VCaP (cell line): ENCODE data around the gene CPXM1.
"Not testable (repeated sequence)": the region's sequence is repeated elsewhere in the genome, so short reads cannot be mapped to it uniquely, and the experiment has no call there.

ENCODE experiments used
- H3K27ac ChIP-seq: fragments of 450-650 bp; 2 replicates; pipeline ENCODE4 v1.5.1; 2017
- CTCF ChIP-seq: fragments of 450-650 bp; conservative IDR thresholded peaks from 2 replicates; pipeline ENCODE4 v1.5.1; 2017; ENCODE audit warnings: mild to moderate bottlenecking, moderate library complexity

Gene CPXM1

GRCh38 chr20:2833761-2834160 is 33.3 kb upstream of the CPXM1 start:
- H3K27ac ChIP-seq = no peak overlapping the region

GRCh38 chr20:2831206-2831605 is 30.8 kb upstream of the CPXM1 start:
- H3K27ac ChIP-seq = not testable (repeated sequence)

More at GRCh38 chr20:2833761-2834160, 33.3 kb upstream of the CPXM1 start:
- no peak for TF ChIP-seq CTCF

DNA sequence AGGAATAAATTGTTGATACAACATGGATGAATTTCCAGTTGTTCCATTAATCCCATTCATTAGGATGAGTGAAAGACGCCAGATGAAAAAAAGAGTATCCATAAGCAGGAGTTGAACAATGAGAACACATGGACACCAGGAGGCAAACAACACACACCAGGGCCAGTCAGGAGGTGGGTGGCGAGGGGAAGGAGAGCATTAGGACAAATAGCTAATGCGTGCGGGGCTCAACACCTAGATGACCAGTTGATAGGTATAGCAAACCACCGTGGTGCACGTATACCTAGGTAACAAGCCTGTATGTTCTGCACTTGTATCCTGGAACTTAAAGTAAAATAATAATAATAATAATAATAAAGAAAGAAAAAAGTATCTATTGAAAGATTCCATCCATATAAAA is 28.9 kb upstream of the CPXM1 start:
- TF ChIP-seq CTCF = no peak
- H3K27ac ChIP-seq = no peak overlapping the region

GRCh38 chr20:2826655-2827054 is 26.2 kb upstream of the CPXM1 start:
- TF ChIP-seq CTCF = no peak
- no peak overlapping the region for H3K27ac ChIP-seq

- no peak overlapping the region for H3K27ac ChIP-seq
- no peak for TF ChIP-seq CTCF
These were observed 25.3 kb upstream of the CPXM1 start for GRCh38 chr20:2825761-2826160.

- no peak for TF ChIP-seq CTCF
- no peak overlapping the region for H3K27ac ChIP-seq
These were observed 21.6 kb upstream of the CPXM1 start for GRCh38 chr20:2822073-2822472.

DNA sequence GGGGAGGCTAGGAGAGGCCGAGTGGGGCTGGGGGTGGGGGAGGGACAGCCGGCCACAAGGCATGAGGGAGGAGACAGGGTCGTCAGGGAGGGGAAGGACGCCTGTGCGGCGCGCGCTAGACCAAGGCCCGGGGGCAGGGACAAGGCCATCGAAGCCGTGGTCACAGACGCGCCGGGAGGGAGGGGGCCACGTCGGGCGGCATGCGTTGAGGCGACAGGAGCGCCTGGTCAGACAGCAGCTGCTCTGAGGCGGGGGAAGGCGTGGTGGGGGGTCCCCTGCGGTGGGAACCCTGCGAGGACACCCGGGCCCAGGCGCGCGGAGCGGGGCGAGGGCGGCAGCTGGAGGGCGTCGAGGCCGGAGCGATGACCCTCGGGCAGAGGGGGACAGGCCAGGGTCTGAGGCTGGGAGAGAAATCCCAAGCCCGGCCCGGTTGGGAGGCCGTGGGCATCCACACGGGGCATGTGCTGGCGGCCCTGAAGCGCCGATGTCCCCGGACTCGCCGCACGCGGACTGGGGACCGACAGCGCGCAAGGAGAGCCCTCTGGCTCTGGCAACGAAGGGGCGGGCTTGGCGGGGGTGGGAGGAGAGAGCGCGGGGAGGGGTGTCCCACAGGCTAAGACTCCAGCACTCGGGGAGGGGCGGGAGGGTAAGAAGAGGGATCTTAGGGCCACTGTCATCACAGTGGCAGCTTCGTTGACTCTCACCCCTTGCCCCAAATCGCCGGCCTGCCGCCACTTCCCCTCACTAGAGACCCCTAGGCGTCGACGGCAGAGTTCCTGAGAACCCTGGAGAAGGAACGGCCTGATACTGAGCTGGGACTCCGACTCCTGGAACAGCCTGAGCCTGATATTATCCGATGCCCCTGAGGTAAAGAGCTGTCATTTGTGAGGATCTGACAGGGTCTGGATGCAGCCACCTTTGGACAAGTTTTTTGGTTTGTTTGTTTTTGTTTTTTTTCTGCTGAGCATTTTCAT is 20.8 kb upstream of the CPXM1 start:
- no peak for TF ChIP-seq CTCF
- H3K27ac ChIP-seq = no peak overlapping the region
